GM12865 (cell line): ENCODE results near the gene ADCY9.

ENCODE experiments used
- DNase-seq: peaks from one replicate; pipeline ENCODE4 v3.0.0; 2010; ENCODE audit warnings: low read depth
- H3K4me3 ChIP-seq: 2 replicates; pipeline ENCODE4 v1.5.1; 2011; ENCODE audit warnings: mild to moderate bottlenecking, low read depth, low read length, control low read depth
- CTCF ChIP-seq: IDR thresholded peaks from 2 replicates; pipeline ENCODE4 v1.5.1; 2011; ENCODE audit warnings: low read length, control low read depth, low read depth, inconsistent platforms; ENCODE audit not compliant: insufficient read depth; ENCODE audit errors: missing control alignments

The ADCY9 gene

GRCh38 chr16:4113358-4114256 lies 2.6 kb downstream of the ADCY9 start:
- no peak overlapping the region for H3K4me3 ChIP-seq
- no peak for DNase-seq
- no peak for TF ChIP-seq CTCF

- DNase-seq, result no peak
- TF ChIP-seq CTCF, result no peak
- no peak overlapping the region for H3K4me3 ChIP-seq
Observed at GRCh38 chr16:4111748-4112696, 4.2 kb downstream of the ADCY9 start.

GRCh38 chr16:4110680-4111079 lies 5.6 kb downstream of the ADCY9 start:
- no peak for TF ChIP-seq CTCF

DNA sequence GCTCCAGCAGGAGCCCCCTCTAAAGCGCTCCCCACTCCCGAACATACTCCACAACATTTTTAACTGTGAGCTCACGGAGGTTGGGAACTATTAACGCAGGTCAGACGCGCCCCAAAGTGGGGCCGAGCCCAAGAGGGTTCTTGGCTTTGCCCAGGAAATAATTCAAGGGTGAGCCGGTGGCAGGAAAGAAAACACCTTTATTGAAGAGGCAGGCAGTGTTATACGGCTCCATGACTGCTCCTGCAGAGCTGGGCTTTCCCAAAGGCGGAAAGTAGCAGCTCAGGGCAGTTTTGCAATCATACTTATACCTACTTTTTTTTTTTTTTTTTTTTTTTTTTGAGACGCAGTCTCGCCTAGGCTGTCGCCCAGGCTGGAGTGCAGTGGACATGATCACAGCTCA lies 6.2 kb downstream of the ADCY9 start:
- TF ChIP-seq CTCF, result no peak
- H3K4me3 ChIP-seq, result no peak overlapping the region
- DNase-seq, result no peak

More at GRCh38 chr16:4110680-4111079, 5.6 kb downstream of the ADCY9 start:
- DNase-seq, result no peak
- no peak overlapping the region for H3K4me3 ChIP-seq

- no peak for TF ChIP-seq CTCF
- H3K4me3 ChIP-seq, result no peak overlapping the region
- no peak for DNase-seq
Observed at GRCh38 chr16:4109250-4109736, 6.9 kb downstream of the ADCY9 start.

GRCh38 chr16:4106516-4106915 lies 9.7 kb downstream of the ADCY9 start:
- TF ChIP-seq CTCF, result no peak
- no peak for DNase-seq
- H3K4me3 ChIP-seq, result no peak overlapping the region
